DOHH2 (cell line): ENCODE measurements around the gene ZNF627.

Experiments
- H3F3A ChIP-seq: fragments of 200-600 bp; sonication (generic), shearing (Covaris generic); 2 replicates; pipeline ENCODE4 v1.6.0; 2016; ENCODE audit warnings: antibody characterized with exemption, mild to moderate bottlenecking; ENCODE audit not compliant: control insufficient read depth, insufficient read depth
- H3K27ac ChIP-seq: fragments of 200-600 bp; sonication (generic); 2 replicates; pipeline ENCODE4 v1.5.1; 2014; ENCODE audit warnings: low read depth, mild to moderate bottlenecking, low read length, moderate library complexity
- H3K27me3 ChIP-seq: fragments of 200-600 bp; sonication (generic); 2 replicates; pipeline ENCODE4 v1.6.1; 2014; ENCODE audit warnings: mild to moderate bottlenecking, low read length, mixed read lengths; ENCODE audit not compliant: control insufficient read depth
- H3K36me3 ChIP-seq: fragments of 200-600 bp; sonication (generic); 2 replicates; pipeline ENCODE4 v1.6.1; 2014; ENCODE audit warnings: mild to moderate bottlenecking, low read length, moderate library complexity, mixed read lengths; ENCODE audit not compliant: control insufficient read depth
- H3K4me1 ChIP-seq: fragments of 200-600 bp; sonication (generic); 2 replicates; pipeline ENCODE4 v1.6.1; 2014; ENCODE audit warnings: mild to moderate bottlenecking, low read length, mixed read lengths; ENCODE audit not compliant: control insufficient read depth
- H3K4me2 ChIP-seq: fragments of 200-600 bp; sonication (generic); 2 replicates; pipeline ENCODE4 v1.6.0; 2014; ENCODE audit warnings: mild to moderate bottlenecking, low read length, moderate library complexity
- H3K4me3 ChIP-seq: fragments of 200-600 bp; sonication (generic); 2 replicates; pipeline ENCODE4 v1.5.1; 2014; ENCODE audit warnings: mild to moderate bottlenecking, low read length, mixed read lengths
- H3K79me2 ChIP-seq: fragments of 200-600 bp; sonication (generic); 2 replicates; pipeline ENCODE4 v1.6.1; 2014; ENCODE audit warnings: mild to moderate bottlenecking, low read length, mixed read lengths; ENCODE audit not compliant: control insufficient read depth
- H3K9me2 ChIP-seq: fragments of 200-600 bp; sonication (generic); replicated peaks from 2 replicates; pipeline ENCODE4 v1.6.1; 2014; ENCODE audit warnings: mild to moderate bottlenecking, low read length, mixed read lengths; ENCODE audit not compliant: control insufficient read depth
- H3K9me3 ChIP-seq: fragments of 200-600 bp; sonication (generic); 2 replicates; pipeline ENCODE4 v1.6.1; 2014; ENCODE audit warnings: antibody characterized with exemption, low read length, mixed read lengths; ENCODE audit not compliant: control insufficient read depth, insufficient read depth
- H4K20me1 ChIP-seq: fragments of 200-600 bp; sonication (generic); 2 replicates; pipeline ENCODE4 v1.6.0; 2014; ENCODE audit warnings: low read depth, mild to moderate bottlenecking, antibody characterized with exemption, low read length, moderate library complexity; ENCODE audit not compliant: control insufficient read depth, insufficient read depth
- CTCF ChIP-seq: fragments of 200-600 bp; sonication (generic); IDR thresholded peaks from one replicate; pipeline ENCODE4 v1.5.1; 2014; ENCODE audit warnings: antibody characterized with exemption, mild to moderate bottlenecking, low read depth, low read length; ENCODE audit not compliant: poor library complexity, severe bottlenecking
- EZH2phosphoT487 ChIP-seq: fragments of 200-600 bp; sonication (generic); IDR thresholded peaks from 2 replicates; pipeline ENCODE4 v1.6.1; 2017; ENCODE audit warnings: borderline replicate concordance, mild to moderate bottlenecking, antibody characterized with exemption, low read length, moderate library complexity, mixed read lengths

The ZNF627 gene

GRCh38 chr19:11606484-11606883 is 9.2 kb downstream of the ZNF627 start:
- Histone ChIP-seq H3K27ac (no peak overlapping the region), H3K36me3 (peaks cover 42% of the 10 kb centered on the region), H4K20me1 (no peaks in the 10 kb centered on the region), H3K79me2 (peaks cover 25% of the 10 kb centered on the region), H3K9me3 (peaks cover 23% of the 10 kb centered on the region), H3K4me2 (no peak overlapping the region), H3F3A (no peaks in the 10 kb centered on the region), H3K4me3 (no peak overlapping the region), H3K9me2 (no peaks in the 10 kb centered on the region), H3K4me1 (no peaks in the 10 kb centered on the region), H3K27me3 (no peaks in the 10 kb centered on the region)
- TF ChIP-seq EZH2phosphoT487 (no peak), CTCF (no peak)

DNA sequence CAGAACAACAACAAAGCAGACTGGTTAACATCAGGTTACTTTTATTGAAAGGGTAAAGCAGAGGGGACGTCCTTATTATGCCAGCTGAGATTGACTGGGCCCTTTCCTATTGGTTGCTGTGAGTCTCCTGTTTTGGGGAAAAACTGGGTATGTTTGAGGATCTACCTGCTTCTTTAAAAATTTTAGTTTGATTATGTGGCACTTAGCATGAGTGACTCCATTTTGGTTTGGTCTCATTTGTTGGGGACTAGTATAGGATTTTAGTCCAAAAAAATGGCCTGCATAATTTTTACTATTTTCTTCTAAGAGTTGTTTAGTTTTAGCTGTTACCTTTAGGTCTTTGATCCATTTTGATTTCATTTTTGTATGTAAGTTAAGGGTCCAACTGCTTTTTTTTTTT is 14.4 kb downstream of the ZNF627 start:
- Histone ChIP-seq H3K4me2 (no peak overlapping the region), H3F3A (no peaks in the 10 kb centered on the region), H3K27ac (no peak overlapping the region), H3K9me2 (no peaks in the 10 kb centered on the region), H3K9me3 (peaks cover 6% of the 10 kb centered on the region; the same call in 1 of the 2 replicates), H3K4me3 (no peak overlapping the region), H3K36me3 (peaks cover 24% of the 10 kb centered on the region), H3K79me2 (peaks cover 5% of the 10 kb centered on the region; the same call in 1 of the 2 replicates), H4K20me1 (no peaks in the 10 kb centered on the region), H3K4me1 (no peaks in the 10 kb centered on the region), H3K27me3 (no peaks in the 10 kb centered on the region)
- TF ChIP-seq EZH2phosphoT487, result no peak
- TF ChIP-seq CTCF, result no peak

GRCh38 chr19:11612816-11613511 is 15.7 kb downstream of the ZNF627 start:
- Histone ChIP-seq H3K4me3 (no peak overlapping the region), H3K4me1 (no peaks in the 10 kb centered on the region), H3K4me2 (no peak overlapping the region), H3K27ac (no peak overlapping the region), H4K20me1 (no peaks in the 10 kb centered on the region), H3K9me3 (peaks cover 17% of the 10 kb centered on the region), H3K27me3 (no peaks in the 10 kb centered on the region), H3K79me2 (peaks cover 2% of the 10 kb centered on the region; the same call in 1 of the 2 replicates), H3K36me3 (peaks cover 33% of the 10 kb centered on the region), H3K9me2 (no peaks in the 10 kb centered on the region), H3F3A (no peaks in the 10 kb centered on the region)
- no peak for TF ChIP-seq CTCF
- no peak for TF ChIP-seq EZH2phosphoT487
